Upper lobe of right lung (tissue), 1 donor: ENCODE measurements around the gene FOXN3. TPM values are rescaled to one million over a fixed set of nuclear protein-coding genes. Genes with fewer than 3 reads are reported as not detected.
A peak's percentile ranks its signal among the peaks of the same experiment; 100 is the strongest.
"Not testable (repeated sequence)": the region's sequence is repeated elsewhere in the genome, so short reads cannot be mapped to it uniquely, and the experiment has no call there.

ENCODE experiments used
- ATAC-seq: fragments of 200-7000 bp; cut with Tn5 transposase; one replicate; pipeline ENCODE4 v1.9.1; 2020; ENCODE audit warnings: mild to moderate bottlenecking, moderate library complexity
- DNase-seq: peaks from one replicate; pipeline ENCODE4 v3.0.0-alpha.2; 2020
- H3K27ac ChIP-seq: fragments of 200-600 bp; one replicate; pipeline ENCODE4 v1.8.0; 2022
- H3K27me3 ChIP-seq: fragments of 200-600 bp; one replicate; pipeline ENCODE4 v1.8.0; 2022; ENCODE audit warnings: mild to moderate bottlenecking
- H3K36me3 ChIP-seq: fragments of 200-600 bp; one replicate; pipeline ENCODE4 v1.8.0; 2022
- H3K4me1 ChIP-seq: fragments of 200-600 bp; one replicate; pipeline ENCODE4 v1.8.0; 2022
- H3K4me3 ChIP-seq: fragments of 200-600 bp; one replicate; pipeline ENCODE4 v1.8.0; 2022; ENCODE audit warnings: mild to moderate bottlenecking
- H3K9me3 ChIP-seq: fragments of 200-600 bp; one replicate; pipeline ENCODE4 v1.8.0; 2022
- CTCF ChIP-seq: fragments of 200-600 bp; IDR thresholded peaks from one replicate; pipeline ENCODE4 v1.8.0; 2022; ENCODE audit warnings: antibody characterized with exemption
- intact Hi-C: fragments of 100-400 bp; cut with DNase I; formaldehyde crosslinking; loops from one replicate; pipeline ENCODE4 v1.11.0; 2022
- total RNA-seq: library from RNA; stranded (reverse); fragmentation: NEBNext Ultra II Directional; extraction: Animal tissue kit (Norgen Biotek cat#: 25700); gene quantifications from one replicate; pipeline ENCODE4 v1.2.1, GENCODE V29; 2021
- donor health status: DM: no; HTN: yes; CAD: no; lungs with severe emphysema.

The FOXN3 gene
- total RNA-seq, 1 donor from 2014 or later: 103 TPM

- Histone ChIP-seq H3K9me3 (no peaks in the 10 kb centered on the region), H3K4me3 (no peak overlapping the region), H3K4me1 (peaks cover 21% of the 10 kb centered on the region), H3K36me3 (peaks cover 17% of the 10 kb centered on the region), H3K27me3 (no peaks in the 10 kb centered on the region), H3K27ac (no peak overlapping the region)
- ATAC-seq: no peak
- intact Hi-C loops: no loop called here
- no peak for TF ChIP-seq CTCF
- no peak for DNase-seq
Observed at GRCh38 chr14:89163031-89163636, 253.9 kb downstream of the FOXN3 start.

- ATAC-seq (no peak), DNase-seq (no peak)
- Histone ChIP-seq H3K27me3 (no peaks in the 10 kb centered on the region), H3K27ac (no peak overlapping the region), H3K9me3 (no peaks in the 10 kb centered on the region), H3K4me3 (no peak overlapping the region), H3K4me1 (peaks cover 21% of the 10 kb centered on the region), H3K36me3 (peaks cover 17% of the 10 kb centered on the region)
- intact Hi-C loops: no loop called here
- no peak for TF ChIP-seq CTCF
Observed at GRCh38 chr14:89162586-89162985, 254.4 kb downstream of the FOXN3 start.

- no peak for TF ChIP-seq CTCF
- ATAC-seq (no peak), DNase-seq (no peak)
- peaks cover 8% of the 10 kb centered on the region for H3K4me1 ChIP-seq
- no peaks in the 10 kb centered on the region for H3K27me3 ChIP-seq
- H3K36me3 ChIP-seq: peaks cover 17% of the 10 kb centered on the region
- H3K9me3 ChIP-seq: no peaks in the 10 kb centered on the region
- H3K27ac ChIP-seq: no peak overlapping the region
- intact Hi-C loops: no loop called here
- H3K4me3 ChIP-seq: no peak overlapping the region
Observed at GRCh38 chr14:89160437-89160836, 256.6 kb downstream of the FOXN3 start.

GRCh38 chr14:89158701-89159100 lies 258.3 kb downstream of the FOXN3 start:
- H3K4me3 ChIP-seq: no peak overlapping the region
- H3K27ac ChIP-seq: no peak overlapping the region
- no peaks in the 10 kb centered on the region for H3K27me3 ChIP-seq
- no peak for TF ChIP-seq CTCF
- ATAC-seq: peak; percentile 30
- H3K4me1 ChIP-seq: no peaks in the 10 kb centered on the region
- intact Hi-C loops: no loop called here
- peaks cover 17% of the 10 kb centered on the region for H3K36me3 ChIP-seq
- DNase-seq: no peak
- no peaks in the 10 kb centered on the region for H3K9me3 ChIP-seq

- peak; percentile 14 for ATAC-seq
- H3K4me1 ChIP-seq, DNase-seq, H3K4me3 ChIP-seq, H3K9me3 ChIP-seq, intact Hi-C loops, H3K27ac ChIP-seq, H3K27me3 ChIP-seq: not testable (repeated sequence)
- peaks cover 16% of the 10 kb centered on the region for H3K36me3 ChIP-seq
Observed at GRCh38 chr14:89158104-89158503, 258.9 kb downstream of the FOXN3 start.

GRCh38 chr14:89155491-89155890 lies 261.5 kb downstream of the FOXN3 start:
- intact Hi-C loops: no loop called here
- DNase-seq (no peak), ATAC-seq (no peak)
- no peak overlapping the region for H3K4me3 ChIP-seq
- peaks cover 6% of the 10 kb centered on the region for H3K9me3 ChIP-seq
- H3K27me3 ChIP-seq: no peaks in the 10 kb centered on the region
- no peaks in the 10 kb centered on the region for H3K4me1 ChIP-seq
- H3K27ac ChIP-seq: no peak overlapping the region
- no peaks in the 10 kb centered on the region for H3K36me3 ChIP-seq
- TF ChIP-seq CTCF: no peak

GRCh38 chr14:89151693-89152092 lies 265.3 kb downstream of the FOXN3 start:
- H3K36me3 ChIP-seq, DNase-seq, ATAC-seq, H3K27ac ChIP-seq, intact Hi-C loops, H3K4me3 ChIP-seq, H3K4me1 ChIP-seq, H3K9me3 ChIP-seq, H3K27me3 ChIP-seq: not testable (repeated sequence)
